ENCODE data around the gene POLN. TPM values are rescaled to one million over a fixed set of nuclear protein-coding genes. Genes with fewer than 3 reads are reported as not detected.

Gene POLN
- total and polyA plus RNA-seq, 2 experiments from 2014 or later, result 1.8 to 4.0 TPM

GRCh38 chr4:2236944-2237666 lies 4.8 kb downstream of the POLN start (continued):
- TF ChIP-seq ZNF462 (CRISPR knock-in tag; IDR thresholded peaks at IDR 0.05), result no peak
- TF ChIP-seq ETS1 (IDR thresholded peaks at IDR 0.05), result no peak
- no peak for TF ChIP-seq NANOG (IDR thresholded peaks at IDR 0.05; ENCODE audit: borderline replicate concordance)
- no peak for TF ChIP-seq JUNB (IDR thresholded peaks at IDR 0.05; ENCODE audit: unreplicated experiment)
- TF ChIP-seq EZH2 (IDR thresholded peaks at IDR 0.05; ENCODE audit: low read depth, unreplicated experiment), result no peak
- TF ChIP-seq POLR2AphosphoS5 (IDR thresholded peaks at IDR 0.05; ENCODE audit: low read depth), result no peak
- no peak for TF ChIP-seq REST (IDR thresholded peaks at IDR 0.05; ENCODE audit: unreplicated experiment)
- no peak for TF ChIP-seq ZNF331 (CRISPR knock-in tag; IDR thresholded peaks at IDR 0.05; ENCODE audit: low read depth)
- TF ChIP-seq EZH2phosphoT487 (IDR thresholded peaks at IDR 0.05; ENCODE audit: unreplicated experiment), result no peak
- TF ChIP-seq STAT1 (IDR thresholded peaks at IDR 0.05; ENCODE audit: unreplicated experiment), result no peak
- no peak for TF ChIP-seq ZNF114 (CRISPR knock-in tag; IDR thresholded peaks at IDR 0.05)
- TF ChIP-seq CREB1 (CRISPR knock-in tag; IDR thresholded peaks at IDR 0.05; ENCODE audit: low read depth), result no peak
